ENCODE results near the gene UFC1.

Gene UFC1

GRCh38 chr1:161196111-161196510 is 42.3 kb downstream of the UFC1 start:
- no peak for DNase-seq

GRCh38 chr1:161196521-161197451 is 43.0 kb downstream of the UFC1 start:
- DNase-seq = no peak

GRCh38 chr1:161197560-161198193 is 43.9 kb downstream of the UFC1 start:
- no peak for DNase-seq

GRCh38 chr1:161198194-161198896 is 44.6 kb downstream of the UFC1 start:
- DNase-seq = no peak

GRCh38 chr1:161198897-161199431 is 45.2 kb downstream of the UFC1 start, which contains the start of gene ADAMTS4:
ADAMTS4 (minus strand) TSS chr1:161199054; CDS start chr1:161198627, 427 bp downstream.
- DNase-seq = no peak

- no peak for DNase-seq
These were observed 45.8 kb downstream of the UFC1 start for GRCh38 chr1:161199506-161200139.

GRCh38 chr1:161200421-161200991 is 46.7 kb downstream of the UFC1 start:
- DNase-seq = no peak

DNA sequence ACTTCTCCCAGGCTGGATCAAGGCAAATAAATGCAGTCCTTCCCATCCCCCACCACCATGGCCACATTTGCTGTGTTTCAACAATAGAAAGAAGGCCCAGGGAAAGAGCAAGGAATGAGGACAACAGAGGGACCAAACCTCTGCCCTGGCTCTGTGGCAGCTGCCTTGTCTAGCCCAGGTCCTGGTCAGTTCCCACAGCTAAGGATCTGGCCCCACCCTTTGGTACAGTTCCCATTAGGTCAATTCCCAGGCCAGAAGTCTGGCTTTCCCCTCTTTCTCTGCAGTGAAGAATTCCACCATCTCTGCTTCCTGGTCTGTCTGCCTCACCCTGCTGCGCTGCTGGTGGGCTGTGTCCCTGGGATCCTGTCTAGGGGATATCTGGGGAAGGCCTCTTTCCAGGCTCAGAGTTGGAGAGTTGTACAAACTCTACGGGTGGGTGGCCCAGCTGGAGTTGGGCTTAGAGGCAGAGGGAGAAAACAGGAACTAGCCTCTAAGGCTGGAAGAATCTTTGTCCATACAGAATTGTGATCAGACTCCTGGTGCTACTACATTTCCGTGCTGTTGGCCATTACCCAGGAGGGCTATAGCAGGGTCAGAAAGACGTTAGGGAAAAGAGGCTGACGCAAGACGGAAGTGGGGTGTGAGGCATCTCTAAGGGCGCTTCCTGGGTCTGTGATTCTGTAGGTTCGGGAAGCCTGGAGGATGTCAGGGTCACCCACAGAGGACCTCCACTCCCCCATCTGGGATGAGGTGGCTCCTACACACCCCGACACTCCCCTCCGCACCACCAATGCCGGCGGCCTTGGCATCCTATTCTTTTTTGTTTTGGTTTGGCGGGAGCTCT is 47.4 kb downstream of the UFC1 start:
- DNase-seq = no peak

- peak; percentile 92 for DNase-seq
These were observed 48.3 kb downstream of the UFC1 start, which contains the start of gene NDUFS2 for GRCh38 chr1:161201836-161202712. NDUFS2 (plus strand) TSS chr1:161202367; CDS start chr1:161202386, 19 bp downstream.

DNA sequence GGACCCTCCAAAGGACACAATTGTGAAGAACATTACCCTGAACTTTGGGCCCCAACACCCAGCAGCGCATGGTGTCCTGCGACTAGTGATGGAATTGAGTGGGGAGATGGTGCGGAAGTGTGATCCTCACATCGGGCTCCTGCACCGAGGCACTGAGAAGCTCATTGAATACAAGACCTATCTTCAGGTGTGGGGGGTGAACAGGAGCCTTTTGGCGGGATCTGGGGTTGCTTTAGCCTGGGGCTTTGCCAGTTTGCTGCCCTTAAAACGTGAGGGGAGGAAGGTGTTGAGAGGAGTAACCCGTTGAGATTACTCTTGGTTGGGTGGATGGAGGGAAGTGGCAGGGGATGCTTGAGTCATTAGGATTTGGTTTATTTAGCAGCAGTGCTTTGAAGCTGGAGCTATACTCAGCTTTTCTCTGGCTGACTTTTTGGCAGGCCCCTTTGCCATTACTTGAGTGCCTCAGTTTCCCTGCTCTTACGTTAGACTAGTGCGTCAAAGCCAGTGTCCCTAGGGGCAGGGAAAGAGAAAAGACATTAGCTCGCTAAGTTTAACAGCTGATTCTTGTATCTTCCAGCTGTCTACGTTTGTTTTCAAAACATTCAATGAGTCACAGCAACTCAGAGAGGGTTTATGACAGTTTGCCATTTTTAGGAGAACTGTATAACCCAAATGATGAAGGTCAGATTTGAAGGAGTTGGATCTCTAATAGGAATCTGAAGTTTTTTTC is 52.8 kb downstream of the UFC1 start:
- DNase-seq = no peak

DNA sequence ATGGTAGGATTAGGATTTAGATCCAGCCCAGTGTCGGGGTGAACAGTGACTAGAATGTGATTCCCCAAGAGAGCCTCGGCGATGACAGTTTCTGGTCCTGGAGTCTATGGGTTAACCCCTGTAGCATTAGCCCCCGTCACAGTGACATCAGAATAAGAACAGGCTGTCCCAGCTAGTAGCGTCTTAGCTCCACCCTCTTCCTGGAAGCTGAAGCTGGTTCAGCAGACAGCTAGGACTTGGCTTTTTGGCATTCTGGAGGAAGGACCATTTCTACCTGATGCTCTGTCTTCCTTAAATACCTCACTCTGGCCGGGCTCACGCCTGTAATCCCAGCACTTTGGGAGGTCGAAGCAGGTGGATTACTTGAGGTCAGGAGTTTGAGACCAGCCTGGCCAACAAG is 53.4 kb downstream of the UFC1 start:
- DNase-seq = no peak
